H1 (cell line): ENCODE results near the gene ARPP21. TPM values are rescaled to one million over a fixed set of nuclear protein-coding genes. Genes with fewer than 3 reads are reported as not detected.

Experiments
- BCL11A ChIP-seq, 2 experiments: IDR thresholded peaks; one replicate each; pipeline ENCODE4 v1.6.1; 2011; ENCODE audit warnings: low read depth in 2 of 2, low read length in 2 of 2, mild to moderate bottlenecking in 2 of 2
- CEBPB ChIP-seq: IDR thresholded peaks from 2 replicates; pipeline ENCODE4 v1.6.1; 2012; ENCODE audit warnings: low read depth, low read length
- CHD2 ChIP-seq: IDR thresholded peaks from 2 replicates; pipeline ENCODE4 v1.6.1; 2012; ENCODE audit warnings: low read length, improper control_type of control experiment
- GABPA ChIP-seq: IDR thresholded peaks from 2 replicates; pipeline ENCODE4 v1.6.1; 2011; ENCODE audit warnings: mild to moderate bottlenecking, low read length, moderate library complexity, borderline replicate concordance; ENCODE audit not compliant: insufficient read depth
- JUN ChIP-seq: IDR thresholded peaks from 2 replicates; pipeline ENCODE4 v1.6.1; 2011; ENCODE audit warnings: low read depth, mild to moderate bottlenecking, improper control_type of control experiment, low read length
- NANOG ChIP-seq: IDR thresholded peaks from 2 replicates; pipeline ENCODE4 v1.6.1; 2011; ENCODE audit warnings: low read length, low read depth, mild to moderate bottlenecking, inconsistent platforms; ENCODE audit not compliant: insufficient read depth, poor library complexity, severe bottlenecking
- RXRA ChIP-seq: IDR thresholded peaks from 2 replicates; pipeline ENCODE4 v1.6.1; 2011; ENCODE audit warnings: low read depth, mild to moderate bottlenecking, low read length, moderate library complexity; ENCODE audit not compliant: insufficient read depth
- polyA plus RNA-seq, 7 experiments: library from polyadenylated mRNA; depleted of rRNA in 3 of 7; stranded (reverse) in 5 of 7; unstranded in 2 of 7; fragments of >200 nt in 5 of 7; fragments of 200-250 nt in 2 of 7; gene quantifications; 1 replicate in 5 of 7; 2 replicates in 1 of 7; 4 replicates in 1 of 7; pipeline versions ENCODE4 v1.2.1 to v1.2.3, GENCODE V29; 2011 to 2013; ENCODE audit warnings: missing spikeins in 2 of 7, mixed read lengths in 2 of 7
- total RNA-seq: library from RNA; stranded (reverse); fragmentation: NEBNext Ultra II Directional; extraction: Animal tissue kit (Norgen Biotek cat#: 25700); gene quantifications from 2 replicates; pipeline ENCODE4 v1.2.1, GENCODE V29; 2021

The ARPP21 gene
- total and polyA plus RNA-seq, 2 of the 8 experiments (the other 6 are each of a cell fraction or from before 2014, with no cell fraction given), result not detected

DNA sequence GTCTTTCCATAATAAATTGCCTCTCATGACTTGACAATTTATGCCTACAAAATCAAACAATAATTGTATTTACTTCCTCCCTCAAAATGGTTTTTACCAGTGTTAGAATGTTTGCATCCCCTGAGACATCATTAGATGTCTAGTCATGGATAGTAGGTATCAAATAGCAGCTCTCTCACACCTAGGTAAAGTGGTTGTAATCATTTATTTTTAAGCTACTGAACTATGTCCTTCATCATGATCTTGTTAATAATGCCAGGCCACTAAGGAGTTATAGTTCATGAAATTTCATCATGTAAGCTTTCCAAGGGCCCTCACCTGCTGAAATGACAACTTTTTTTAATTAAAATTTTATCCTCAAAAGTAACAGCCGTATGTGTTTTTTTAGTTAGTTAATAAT is 134.1 kb downstream of the ARPP21 start (continued):
- no peak for TF ChIP-seq CHD2
- TF ChIP-seq RXRA, result no peak
- TF ChIP-seq BCL11A (IDR thresholded peaks at IDR 0.05; ENCODE audit: low read depth in 2 of 2, low read length in 2 of 2), result no peak
- TF ChIP-seq NANOG, result no peak
- no peak for TF ChIP-seq JUN
- no peak for TF ChIP-seq CEBPB
- TF ChIP-seq GABPA, result no peak
